ENCODE measurements around the gene OMA1. TPM values are rescaled to one million over a fixed set of nuclear protein-coding genes. Genes with fewer than 3 reads are reported as not detected.

The OMA1 gene
- polyA plus RNA-seq, 1 donor from 2014 or later = 11.0 TPM

DNA sequence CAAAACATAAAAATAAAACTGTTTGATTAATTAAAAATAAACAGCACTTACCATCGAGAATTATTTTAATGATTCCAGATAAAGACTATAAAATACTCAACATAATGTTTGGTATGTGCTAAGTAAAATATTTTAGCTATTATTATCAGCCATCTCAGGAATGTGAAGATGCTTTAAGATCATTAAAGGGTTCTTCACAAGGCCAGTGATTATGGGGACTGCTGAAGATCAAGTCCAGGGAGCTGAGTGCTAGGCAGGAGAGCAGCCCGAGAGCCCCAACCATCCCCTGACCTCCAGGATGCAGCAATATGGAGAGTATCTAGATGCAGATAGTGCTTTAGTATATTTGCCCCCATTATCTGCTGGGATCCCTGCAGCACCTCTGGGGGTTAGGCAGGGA, 35.1 kb upstream of the OMA1 start:
- Histone ChIP-seq H3K4me2 (ENCODE audit: low read length) (no peak overlapping the region), H4K20me1 (ENCODE audit: insufficient read depth) (no peaks in the 10 kb centered on the region), H3F3A (ENCODE audit: insufficient read depth, low read length, poor library complexity, severe bottlenecking) (no peaks in the 10 kb centered on the region), H3K9me3 (ENCODE audit: low read length) (no peaks in the 10 kb centered on the region), H3K27me3 (ENCODE audit: insufficient read depth, low read depth, low read length) (peaks cover 17% of the 10 kb centered on the region), H3K9ac (ENCODE audit: low read length) (no peak overlapping the region), H3K27ac (ENCODE audit: low read length) (no peak overlapping the region), H3K9me2 (ENCODE audit: insufficient read depth, low read length) (no peaks in the 10 kb centered on the region), H3K79me2 (replicated peaks; ENCODE audit: insufficient read depth, low read length) (no peaks in the 10 kb centered on the region), H2AFZ (ENCODE audit: low read depth, low read length) (no peak overlapping the region), H3K36me3 (ENCODE audit: insufficient read depth, low read length) (no peaks in the 10 kb centered on the region), H3K4me3 (ENCODE audit: low read length) (no peak overlapping the region)
- no peak for TF ChIP-seq TAF1 (IDR thresholded peaks at IDR 0.05; ENCODE audit: low read depth)
- TF ChIP-seq, protein P1, sequence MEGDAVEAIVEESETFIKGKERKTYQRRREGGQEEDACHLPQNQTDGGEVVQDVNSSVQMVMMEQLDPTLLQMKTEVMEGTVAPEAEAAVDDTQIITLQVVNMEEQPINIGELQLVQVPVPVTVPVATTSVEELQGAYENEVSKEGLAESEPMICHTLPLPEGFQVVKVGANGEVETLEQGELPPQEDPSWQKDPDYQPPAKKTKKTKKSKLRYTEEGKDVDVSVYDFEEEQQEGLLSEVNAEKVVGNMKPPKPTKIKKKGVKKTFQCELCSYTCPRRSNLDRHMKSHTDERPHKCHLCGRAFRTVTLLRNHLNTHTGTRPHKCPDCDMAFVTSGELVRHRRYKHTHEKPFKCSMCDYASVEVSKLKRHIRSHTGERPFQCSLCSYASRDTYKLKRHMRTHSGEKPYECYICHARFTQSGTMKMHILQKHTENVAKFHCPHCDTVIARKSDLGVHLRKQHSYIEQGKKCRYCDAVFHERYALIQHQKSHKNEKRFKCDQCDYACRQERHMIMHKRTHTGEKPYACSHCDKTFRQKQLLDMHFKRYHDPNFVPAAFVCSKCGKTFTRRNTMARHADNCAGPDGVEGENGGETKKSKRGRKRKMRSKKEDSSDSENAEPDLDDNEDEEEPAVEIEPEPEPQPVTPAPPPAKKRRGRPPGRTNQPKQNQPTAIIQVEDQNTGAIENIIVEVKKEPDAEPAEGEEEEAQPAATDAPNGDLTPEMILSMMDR (IDR thresholded peaks at IDR 0.05; ENCODE audit: poor library complexity, severe bottlenecking) = no peak
- TF ChIP-seq POLR2AphosphoS5 (IDR thresholded peaks at IDR 0.05) = no peak
- no peak for TF ChIP-seq RAD21 (conservative IDR thresholded peaks at IDR 0.05)
- TF ChIP-seq, protein P2, sequence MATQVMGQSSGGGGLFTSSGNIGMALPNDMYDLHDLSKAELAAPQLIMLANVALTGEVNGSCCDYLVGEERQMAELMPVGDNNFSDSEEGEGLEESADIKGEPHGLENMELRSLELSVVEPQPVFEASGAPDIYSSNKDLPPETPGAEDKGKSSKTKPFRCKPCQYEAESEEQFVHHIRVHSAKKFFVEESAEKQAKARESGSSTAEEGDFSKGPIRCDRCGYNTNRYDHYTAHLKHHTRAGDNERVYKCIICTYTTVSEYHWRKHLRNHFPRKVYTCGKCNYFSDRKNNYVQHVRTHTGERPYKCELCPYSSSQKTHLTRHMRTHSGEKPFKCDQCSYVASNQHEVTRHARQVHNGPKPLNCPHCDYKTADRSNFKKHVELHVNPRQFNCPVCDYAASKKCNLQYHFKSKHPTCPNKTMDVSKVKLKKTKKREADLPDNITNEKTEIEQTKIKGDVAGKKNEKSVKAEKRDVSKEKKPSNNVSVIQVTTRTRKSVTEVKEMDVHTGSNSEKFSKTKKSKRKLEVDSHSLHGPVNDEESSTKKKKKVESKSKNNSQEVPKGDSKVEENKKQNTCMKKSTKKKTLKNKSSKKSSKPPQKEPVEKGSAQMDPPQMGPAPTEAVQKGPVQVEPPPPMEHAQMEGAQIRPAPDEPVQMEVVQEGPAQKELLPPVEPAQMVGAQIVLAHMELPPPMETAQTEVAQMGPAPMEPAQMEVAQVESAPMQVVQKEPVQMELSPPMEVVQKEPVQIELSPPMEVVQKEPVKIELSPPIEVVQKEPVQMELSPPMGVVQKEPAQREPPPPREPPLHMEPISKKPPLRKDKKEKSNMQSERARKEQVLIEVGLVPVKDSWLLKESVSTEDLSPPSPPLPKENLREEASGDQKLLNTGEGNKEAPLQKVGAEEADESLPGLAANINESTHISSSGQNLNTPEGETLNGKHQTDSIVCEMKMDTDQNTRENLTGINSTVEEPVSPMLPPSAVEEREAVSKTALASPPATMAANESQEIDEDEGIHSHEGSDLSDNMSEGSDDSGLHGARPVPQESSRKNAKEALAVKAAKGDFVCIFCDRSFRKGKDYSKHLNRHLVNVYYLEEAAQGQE (IDR thresholded peaks at IDR 0.05; ENCODE audit: borderline replicate concordance) = no peak
- TF ChIP-seq EZH2 (IDR thresholded peaks at IDR 0.05; ENCODE audit: borderline replicate concordance, insufficient read depth, low read length, poor library complexity, severe bottlenecking) = no peak
- TF ChIP-seq SMC3 (conservative IDR thresholded peaks at IDR 0.05; ENCODE audit: poor library complexity) = no peak
- TF ChIP-seq MXI1 (conservative IDR thresholded peaks at IDR 0.05; ENCODE audit: poor library complexity, severe bottlenecking) = no peak
- no peak for TF ChIP-seq EP300 (conservative IDR thresholded peaks at IDR 0.05; ENCODE audit: poor library complexity, severe bottlenecking)

DNA sequence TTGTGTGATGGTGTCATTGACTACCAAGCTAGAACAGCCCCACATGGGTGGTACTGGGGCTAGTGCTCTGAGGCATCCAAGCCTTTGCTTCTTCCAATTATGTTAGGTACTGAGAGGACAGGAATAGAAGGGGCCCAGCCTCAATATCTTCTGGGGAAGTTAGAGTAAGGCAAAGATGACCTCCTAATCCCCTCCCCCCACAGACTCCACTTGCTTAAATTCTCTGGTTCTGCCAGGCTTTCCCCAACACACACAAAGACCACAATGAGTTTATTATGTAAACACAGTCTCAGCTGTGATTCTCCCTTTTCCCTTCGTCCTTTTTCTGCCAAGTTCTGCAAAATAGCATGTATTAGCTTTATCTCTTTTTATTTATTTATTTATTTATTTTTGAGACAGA, 33.7 kb upstream of the OMA1 start:
- Histone ChIP-seq H3K4me3 (ENCODE audit: low read length) (no peak overlapping the region), H3K9ac (ENCODE audit: low read length) (no peak overlapping the region)
- TF ChIP-seq EZH2 (IDR thresholded peaks at IDR 0.05; ENCODE audit: borderline replicate concordance, insufficient read depth, low read length, poor library complexity, severe bottlenecking) = no peak
- TF ChIP-seq, protein P2 (IDR thresholded peaks at IDR 0.05; ENCODE audit: borderline replicate concordance) = no peak
- no peak for TF ChIP-seq MXI1 (conservative IDR thresholded peaks at IDR 0.05; ENCODE audit: poor library complexity, severe bottlenecking)
- no peak for TF ChIP-seq POLR2AphosphoS5 (IDR thresholded peaks at IDR 0.05)
- TF ChIP-seq, protein P1 (IDR thresholded peaks at IDR 0.05; ENCODE audit: poor library complexity, severe bottlenecking) = no peak
- TF ChIP-seq RAD21 (conservative IDR thresholded peaks at IDR 0.05) = no peak
- TF ChIP-seq SMC3 (conservative IDR thresholded peaks at IDR 0.05; ENCODE audit: poor library complexity) = no peak

More for the DNA sequence above, 33.7 kb upstream of the OMA1 start:
- H3K27ac ChIP-seq (ENCODE audit: low read length) = no peak overlapping the region
- no peaks in the 10 kb centered on the region for H3K9me2 ChIP-seq (ENCODE audit: insufficient read depth, low read length)
- H4K20me1 ChIP-seq (ENCODE audit: insufficient read depth) = no peaks in the 10 kb centered on the region
- H3K27me3 ChIP-seq (ENCODE audit: insufficient read depth, low read depth, low read length) = peaks cover 24% of the 10 kb centered on the region
- H2AFZ ChIP-seq (ENCODE audit: low read depth, low read length) = no peak overlapping the region
- H3K36me3 ChIP-seq (ENCODE audit: insufficient read depth, low read length) = no peaks in the 10 kb centered on the region
- H3K4me2 ChIP-seq (ENCODE audit: low read length) = no peak overlapping the region
- H3F3A ChIP-seq (ENCODE audit: insufficient read depth, low read length, poor library complexity, severe bottlenecking) = no peaks in the 10 kb centered on the region
- no peaks in the 10 kb centered on the region for H3K79me2 ChIP-seq (replicated peaks; ENCODE audit: insufficient read depth, low read length)
- H3K9me3 ChIP-seq (ENCODE audit: low read length) = no peaks in the 10 kb centered on the region

Data from neural cell (in vitro differentiated cells).